NCI-H510A (cell line): ENCODE measurements around the gene MRPS18A.
A peak's percentile ranks its signal among the peaks of the same experiment; 100 is the strongest.
"Not testable (repeated sequence)": the region's sequence is repeated elsewhere in the genome, so short reads cannot be mapped to it uniquely, and the experiment has no call there.

Source experiments
- DNase-seq: peaks from one replicate; lab custom pipeline; 2025; lab: John Stamatoyannopoulos, UW

MRPS18A gene

DNA sequence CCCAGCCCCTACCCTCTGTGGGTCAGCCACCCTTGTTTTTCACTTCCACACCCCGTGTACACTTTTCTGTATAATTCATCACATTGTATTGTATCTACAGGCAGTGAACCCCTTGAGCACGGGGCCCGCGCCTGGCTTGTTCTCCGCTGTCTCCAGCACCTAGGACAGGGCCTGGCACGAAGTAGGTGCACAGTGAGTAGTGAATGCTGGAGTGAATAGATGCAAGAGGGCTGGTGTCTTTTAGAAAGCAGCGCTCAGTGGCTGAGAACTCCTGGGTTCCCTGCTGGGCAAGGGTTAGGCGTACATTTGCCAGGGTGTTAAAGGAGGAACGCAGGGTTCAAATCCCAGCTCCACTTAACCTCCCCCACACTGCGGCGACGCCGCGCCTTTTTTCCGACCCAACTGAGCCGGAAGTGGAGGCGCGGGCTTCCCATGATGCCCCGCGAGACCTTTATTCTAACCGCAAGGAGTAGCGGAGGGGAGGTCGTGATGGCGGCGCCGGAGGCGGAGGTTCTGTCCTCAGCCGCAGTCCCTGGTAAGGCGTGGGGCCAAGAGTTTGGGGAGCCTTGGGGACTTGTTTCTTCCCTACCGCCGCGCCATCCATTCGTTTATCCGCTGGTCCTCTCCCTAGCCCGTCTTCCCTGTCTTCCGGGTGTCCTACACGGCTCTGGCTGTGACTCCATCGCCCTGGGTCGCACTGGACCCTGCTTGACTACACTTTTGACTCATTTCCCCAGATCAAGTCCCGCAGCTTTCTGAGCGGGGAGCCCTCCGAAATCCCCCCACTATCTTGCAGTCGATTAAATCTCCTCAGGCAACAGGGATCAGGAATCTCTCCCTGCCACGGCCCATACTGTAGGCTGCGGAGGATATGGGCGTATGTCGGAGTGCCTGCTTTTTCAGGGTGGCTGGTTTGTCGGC, 51.9 kb downstream of the MRPS18A start, which contains the start of gene MAD2L1BP:
MAD2L1BP (plus strand) TSS at position 454 of the 921 bp plus-strand sequence; CDS start at position 490, 36 bp downstream.
- DNase-seq = peak; percentile 93

DNA sequence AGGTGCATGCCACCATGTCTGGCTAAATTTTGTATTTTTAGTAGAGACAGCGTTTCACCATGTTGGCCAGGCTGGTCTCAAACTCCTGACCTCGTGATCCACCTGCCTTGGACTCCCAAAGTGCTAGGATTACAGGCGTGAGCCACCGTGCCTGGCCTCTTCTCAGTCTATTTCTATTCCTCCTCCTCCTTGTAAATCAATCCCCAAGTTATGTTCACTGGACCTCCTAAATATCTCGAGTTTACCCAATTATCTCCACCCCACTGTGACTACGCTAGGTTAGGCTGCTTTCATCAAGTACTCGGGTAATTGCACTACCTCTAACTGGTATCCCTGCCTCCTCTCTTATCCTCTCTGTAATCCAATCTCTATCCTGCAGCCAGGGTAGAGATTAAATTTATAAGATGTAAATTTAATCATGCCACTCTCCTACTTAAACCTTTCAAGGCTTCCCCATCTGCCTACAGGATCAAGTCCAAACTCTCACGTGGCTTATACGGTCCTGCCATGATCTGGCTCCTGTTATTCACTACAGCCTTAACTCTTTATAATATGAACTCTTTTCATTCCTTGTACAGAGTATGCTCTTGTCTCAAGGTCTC, 52.8 kb downstream of the MRPS18A start:
- DNase-seq = no peak

DNA sequence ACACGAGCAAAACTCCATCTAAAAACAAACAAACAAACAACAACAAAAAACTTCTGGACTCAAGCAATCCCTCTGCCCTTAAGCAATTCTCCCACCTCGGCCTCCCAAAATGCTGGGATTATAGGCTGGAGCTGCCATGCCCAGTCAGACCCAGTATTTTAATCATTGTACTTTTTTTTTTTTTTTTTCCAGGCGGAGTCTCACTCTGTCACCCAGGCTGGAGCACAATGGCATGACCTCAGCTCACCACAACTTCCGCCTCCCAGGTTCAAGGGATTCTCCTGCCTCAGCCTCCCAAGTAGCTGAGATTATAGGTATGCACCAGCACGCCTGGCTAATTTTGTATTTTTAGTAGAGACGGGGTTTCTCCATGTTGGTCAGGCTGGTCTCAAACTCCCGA, 54.6 kb downstream of the MRPS18A start:
- not testable (repeated sequence) for DNase-seq

DNA sequence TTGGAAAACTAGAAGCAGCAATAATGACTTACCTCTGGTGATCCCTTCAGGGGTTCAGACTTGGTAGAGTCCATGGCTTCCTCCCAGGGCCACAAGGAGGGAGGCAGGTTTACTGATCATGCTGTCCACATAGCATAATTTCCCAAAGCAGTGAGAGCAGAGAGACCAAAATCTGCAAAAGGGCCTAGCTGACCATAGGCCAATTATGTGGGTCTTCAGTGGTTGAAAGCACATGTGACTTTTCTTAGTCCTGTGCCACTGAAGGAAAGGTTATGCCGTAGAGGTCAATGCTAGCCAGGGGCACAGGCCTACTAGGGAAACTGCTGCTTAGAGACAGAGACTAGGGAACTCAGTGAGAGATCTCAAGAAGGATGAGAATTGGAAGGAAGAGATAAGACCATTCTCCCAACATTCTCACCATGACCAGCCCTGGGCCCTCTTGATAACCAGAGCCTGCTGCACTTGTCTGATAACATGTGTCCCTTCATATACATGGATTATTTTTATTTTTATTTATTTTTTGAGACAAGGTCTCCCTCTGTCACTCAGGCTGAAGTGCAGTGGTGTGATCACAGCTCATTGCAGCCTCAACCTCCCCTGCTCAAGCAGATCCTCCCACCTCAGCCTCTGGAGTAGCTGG, 56.5 kb downstream of the MRPS18A start:
- DNase-seq = no peak

DNA sequence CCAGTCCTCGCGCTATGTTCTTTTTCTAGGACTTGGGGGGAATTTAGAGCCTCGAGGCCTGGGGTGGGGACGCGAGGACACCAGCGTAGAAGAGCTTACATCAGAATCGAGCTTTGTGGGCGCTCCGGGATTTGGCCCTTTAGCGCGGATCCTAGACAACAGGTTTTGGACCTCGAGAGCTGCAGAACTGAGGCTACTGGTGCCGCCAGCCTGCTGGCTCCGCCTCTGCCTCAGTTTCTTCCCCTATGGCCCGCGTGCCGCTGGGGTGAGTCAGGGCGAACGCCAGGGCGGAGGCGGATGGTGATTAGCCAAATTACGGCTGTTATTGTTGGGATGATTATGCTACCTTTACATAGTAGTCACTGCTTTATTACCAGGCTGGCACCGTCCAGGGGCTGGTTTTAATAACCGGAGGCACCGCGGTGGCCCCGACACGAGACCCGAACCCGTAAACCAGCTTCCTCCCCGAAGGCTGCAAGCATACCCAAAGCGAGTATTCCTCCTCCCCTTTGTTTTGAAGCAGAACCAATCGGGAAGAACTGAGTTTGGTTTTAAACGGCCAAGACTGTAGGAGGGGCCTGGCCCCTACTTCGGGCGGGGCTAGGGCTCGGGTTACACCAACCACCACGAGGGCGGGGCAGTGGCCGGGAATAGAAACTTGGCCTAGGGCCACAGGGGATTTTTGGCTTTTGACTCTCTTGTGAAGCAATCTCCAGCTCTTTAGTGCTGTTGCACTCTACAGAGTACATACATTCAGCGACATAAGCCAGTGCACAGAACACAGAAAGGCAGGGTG, 57.9 kb downstream of the MRPS18A start:
- peak; percentile 97 for DNase-seq

DNA sequence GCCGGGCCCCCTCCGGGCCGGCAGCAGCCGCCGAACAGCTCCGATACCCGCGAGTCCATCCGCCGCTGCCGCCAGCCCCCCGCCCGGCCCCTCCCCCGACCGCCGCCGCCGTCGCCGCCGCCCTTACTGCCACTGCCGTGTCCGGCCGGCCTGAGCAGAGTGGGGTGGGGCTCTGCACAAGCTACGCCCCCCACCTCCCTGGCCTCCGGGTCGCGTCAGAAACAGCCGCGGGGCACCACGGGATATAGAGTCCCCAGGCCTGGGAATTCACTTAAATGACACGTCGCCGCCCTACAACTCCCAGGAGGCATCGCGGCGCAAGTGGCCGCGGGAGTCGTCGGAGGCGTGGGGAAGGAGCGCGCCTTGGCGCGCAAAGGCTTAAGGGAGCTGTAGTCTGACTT, 58.5 kb downstream of the MRPS18A start, which contains the start of gene GTPBP2:
GTPBP2 (minus strand) TSS at position 161 of the 401 bp plus-strand sequence; CDS start at position 59, 102 bp downstream.
- peak; percentile 99 for DNase-seq

DNA sequence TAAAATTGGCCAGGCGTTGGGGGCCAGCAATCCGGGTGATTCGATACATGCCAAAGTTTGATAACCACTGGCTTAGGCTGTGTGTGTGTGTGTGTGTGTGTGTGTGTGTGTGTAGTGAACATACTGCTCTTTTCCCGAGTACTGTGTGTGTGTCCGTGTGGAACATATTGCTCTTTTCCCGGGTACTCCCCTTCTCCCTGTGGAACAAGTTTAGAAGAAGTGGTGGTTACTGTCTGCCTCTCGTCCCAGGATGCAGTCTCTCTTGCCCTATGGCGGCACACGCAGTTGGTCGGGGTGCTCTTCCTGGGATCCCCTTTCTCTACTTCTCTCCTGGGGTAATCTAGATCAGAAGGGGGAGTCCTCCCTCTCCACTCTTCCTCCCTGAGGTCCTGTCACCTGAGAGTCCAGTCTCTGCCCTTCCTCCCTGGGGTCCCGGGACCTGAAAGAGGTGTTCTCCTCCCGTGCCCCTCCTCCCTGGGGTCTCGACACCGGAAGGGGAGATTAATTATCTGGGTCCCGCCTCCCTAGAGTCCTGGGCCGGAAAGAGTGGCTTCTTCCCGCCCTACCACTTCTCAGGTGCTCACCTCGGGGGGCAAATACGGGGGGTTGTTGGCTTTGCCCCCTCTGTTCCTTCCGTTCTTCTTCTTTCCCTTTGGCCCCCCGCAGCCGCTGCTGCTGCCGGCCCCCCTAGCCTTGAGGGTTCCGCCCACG, 59.0 kb downstream of the MRPS18A start:
- peak; percentile 65 for DNase-seq

DNA sequence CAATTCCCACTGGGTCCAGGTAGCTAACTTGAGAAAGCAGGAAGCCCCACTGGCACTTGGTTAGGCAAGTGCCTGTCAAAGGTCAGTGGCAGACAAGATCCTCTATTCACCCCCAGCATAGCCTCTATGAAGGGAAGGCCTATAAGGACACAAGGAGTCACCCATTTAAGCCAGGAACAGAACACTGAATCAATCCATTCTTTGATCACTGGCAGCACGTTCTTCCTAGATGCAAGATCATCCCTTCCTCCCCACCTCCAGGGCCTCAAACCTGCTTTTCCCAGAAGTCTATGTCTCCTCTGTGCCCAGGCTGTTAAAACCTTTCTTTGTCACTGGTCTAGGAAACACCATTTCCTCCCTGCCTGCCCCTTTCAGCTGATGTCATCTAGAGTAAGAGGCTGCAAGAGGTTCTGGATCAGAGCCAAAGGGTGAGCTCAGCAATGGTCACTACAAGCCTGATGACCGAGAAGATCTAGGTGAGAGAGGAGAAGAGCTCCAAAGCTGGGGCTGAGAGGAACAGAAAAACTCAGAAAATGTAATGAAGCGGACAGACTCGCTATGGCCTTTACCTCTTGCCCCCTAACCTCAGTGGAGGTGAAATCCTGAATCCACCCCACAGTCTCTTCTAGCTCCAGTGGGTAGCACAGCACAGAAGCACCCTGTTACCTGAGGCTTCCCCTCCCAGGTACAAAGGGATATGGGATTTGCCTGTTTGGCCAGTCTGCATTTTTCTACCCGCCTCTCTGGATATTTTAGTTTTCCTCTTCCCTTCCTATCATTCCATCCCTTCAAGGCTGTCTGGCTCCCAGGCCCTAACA, 60.4 kb downstream of the MRPS18A start:
- peak; percentile 91 for DNase-seq

DNA sequence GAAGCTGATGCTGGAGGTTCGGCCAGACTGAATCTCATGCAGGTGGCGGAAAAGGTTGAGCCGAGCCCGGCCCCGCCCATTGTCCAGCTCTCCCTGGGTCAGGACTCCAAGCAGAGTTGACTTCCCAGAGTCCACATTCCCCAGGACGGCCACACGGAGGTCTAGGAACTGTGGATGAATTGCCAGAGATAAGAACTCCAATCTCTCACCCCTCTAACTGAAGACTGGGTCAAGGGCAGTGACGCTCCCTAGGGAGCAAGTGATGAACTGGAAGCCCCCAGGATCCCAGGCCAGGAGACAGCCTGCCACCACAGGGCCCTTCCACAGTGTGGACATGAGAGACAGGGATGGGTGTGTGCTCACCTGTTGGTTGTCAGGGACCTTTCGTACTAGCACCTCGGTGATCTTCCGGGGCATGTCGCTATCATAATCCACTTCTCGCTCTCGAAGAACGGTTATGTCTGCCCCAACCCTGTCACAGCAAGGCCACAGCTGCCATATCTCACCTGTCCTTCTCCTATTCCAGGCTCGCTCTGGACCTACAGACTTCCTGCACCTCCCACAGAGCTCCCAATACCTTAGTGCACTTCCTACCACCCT, 62.1 kb downstream of the MRPS18A start:
- DNase-seq = no peak

DNA sequence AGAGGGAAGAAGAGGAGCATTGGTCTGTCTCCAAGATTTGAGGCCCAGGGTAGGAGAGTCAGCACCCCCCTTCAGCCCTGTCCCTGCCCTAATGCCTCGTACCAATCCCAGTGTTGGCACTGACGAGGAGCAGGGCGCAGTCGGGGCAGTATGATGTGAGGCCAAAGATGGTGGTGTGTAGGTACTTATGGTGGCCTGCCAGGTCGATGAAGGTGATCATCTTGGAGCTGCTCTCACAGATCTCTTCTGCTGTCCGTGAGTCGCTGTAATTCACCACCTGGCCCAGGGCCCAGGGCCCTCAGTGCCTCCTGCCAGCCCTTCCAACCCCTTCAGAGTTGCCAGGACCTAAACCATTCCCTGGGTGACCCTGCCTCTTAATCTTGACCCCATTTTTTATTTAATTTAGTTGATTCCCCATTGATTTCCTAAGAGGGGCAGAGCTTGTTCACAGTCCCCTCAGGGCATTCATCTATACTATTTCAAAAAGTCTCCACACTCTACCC, 62.8 kb downstream of the MRPS18A start:
- DNase-seq = no peak

DNA sequence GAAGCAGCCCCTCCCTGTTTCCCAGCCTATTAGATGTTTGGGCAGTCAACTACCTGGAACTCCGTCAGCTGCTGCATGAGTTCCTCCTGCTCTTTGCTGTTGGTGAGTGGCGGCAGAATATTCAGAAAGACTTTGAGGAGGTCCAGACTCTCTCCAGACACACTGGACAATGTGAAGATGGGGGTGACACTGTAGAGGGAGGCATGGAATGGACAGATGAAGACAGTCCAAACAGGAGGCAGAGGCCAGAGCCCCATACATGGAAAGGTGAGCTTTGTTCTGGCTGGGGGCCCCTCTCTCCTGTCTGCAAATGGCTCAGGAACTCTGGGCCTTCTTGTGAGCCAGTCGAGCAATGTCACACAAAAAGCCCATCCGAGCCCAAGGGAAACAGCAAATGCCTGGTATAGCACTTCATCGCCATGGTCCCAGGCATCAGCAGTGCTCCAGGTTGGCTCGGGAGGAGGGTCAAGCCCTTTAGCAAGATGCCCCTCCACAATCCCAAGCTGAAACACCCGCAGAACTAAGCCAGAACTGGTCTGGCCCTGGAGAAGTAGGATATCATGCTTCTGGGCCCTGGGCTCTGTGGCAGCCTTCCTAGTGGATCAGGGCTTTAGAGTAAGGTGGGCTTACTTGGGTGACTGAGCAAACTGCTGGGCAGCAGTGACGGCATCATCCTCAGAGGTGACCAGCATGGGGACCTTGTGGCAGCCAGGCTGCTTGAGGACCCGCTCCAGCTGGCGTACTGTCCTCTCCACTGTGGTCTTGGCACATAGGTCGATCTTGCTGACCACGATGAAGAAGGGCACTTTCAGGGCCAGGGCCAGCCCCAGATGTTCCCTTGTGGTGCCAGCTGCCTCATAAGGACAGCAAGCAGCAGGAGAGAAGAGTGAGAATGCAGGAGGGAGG, 63.5 kb downstream of the MRPS18A start:
- DNase-seq = no peak

DNA sequence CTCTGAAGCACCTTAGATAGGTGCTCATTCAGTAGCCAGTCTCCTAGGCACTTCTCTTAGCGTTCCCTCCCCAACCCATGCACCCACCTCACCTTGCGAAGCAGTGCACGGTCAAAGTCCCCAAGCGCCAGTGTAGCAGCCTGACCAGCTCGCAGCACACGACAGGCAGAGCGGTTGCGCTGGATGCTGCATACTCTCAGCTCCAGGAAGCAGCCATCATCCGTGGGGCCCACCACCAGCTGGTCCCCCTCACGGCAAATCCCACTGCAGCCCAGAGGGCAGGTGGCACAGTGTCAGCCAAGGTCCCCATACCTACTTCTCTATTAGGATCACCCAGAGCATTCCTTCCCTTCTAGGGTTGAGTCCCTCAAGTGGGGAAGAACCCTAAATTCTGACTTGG, 65.0 kb downstream of the MRPS18A start:
- no peak for DNase-seq

DNA sequence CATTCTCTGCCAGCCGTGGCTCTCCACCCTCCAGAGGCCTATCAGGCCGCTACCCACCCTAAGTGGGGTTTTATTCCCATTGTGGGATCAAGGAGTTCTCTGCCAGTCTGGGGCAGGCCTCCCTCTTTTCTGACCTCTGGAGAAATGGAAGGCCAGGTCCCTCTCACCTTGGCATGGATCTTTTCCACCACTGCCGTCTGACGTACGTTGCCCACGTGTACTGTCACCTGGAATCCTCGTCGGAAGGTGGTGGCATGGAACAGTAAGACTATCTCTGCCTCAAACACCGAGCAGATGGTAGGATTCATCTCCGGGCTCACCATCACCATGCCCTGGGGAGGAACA, 65.8 kb downstream of the MRPS18A start:
- DNase-seq = no peak
